GM12878 (cell line): ENCODE results near the gene NDUFS4. TPM values are rescaled to one million over a fixed set of nuclear protein-coding genes. Genes with fewer than 3 reads are reported as not detected.

Experiments
- ATAC-seq: fragments of 200-7000 bp; cut with Tn5 transposase; 3 replicates; pipeline ENCODE4 v1.9.1; 2020; ENCODE audit warnings: mild to moderate bottlenecking, moderate library complexity
- BruUV-seq: library from RNA; stranded (reverse); fragments of 400-500 nt; replicated peaks from 2 replicates; lab custom pipeline; 2021; lab: Mats Ljungman, UMichigan
- CTCF ChIA-PET: fragments of 300-600 bp; sonication (Branson Sonifier 250); formaldehyde crosslinking; extraction: SDS; loops from one replicate; lab custom pipeline; 2021; ENCODE audit warnings: inconsistent platforms; lab: Yijun Ruan, JAX
- POLR2A ChIA-PET: fragments of 350-600 bp; formaldehyde crosslinking; extraction: SDS; loops from one replicate; lab custom pipeline; 2021; ENCODE audit warnings: inconsistent platforms; lab: Charles Lee
- RAD21 ChIA-PET: fragments of 300-600 bp; sonication (Branson Sonifier 250); formaldehyde crosslinking; loops from one replicate; lab custom pipeline; 2023; ENCODE audit warnings: antibody characterized with exemption; ENCODE audit not compliant: unreplicated experiment; lab: Charles Lee
- SMC1A ChIA-PET: fragments of 300-600 bp; sonication (Branson Sonifier 250); formaldehyde crosslinking; loops from one replicate; lab custom pipeline; 2023; ENCODE audit not compliant: unreplicated experiment, uncharacterized antibody; lab: Charles Lee
- DNase-seq: peaks from one replicate; pipeline ENCODE4 v3.0.0-alpha.2; 2011; ENCODE audit warnings: low read depth, low spot score
- FAIRE-seq: peaks from 3 replicates; lab custom pipeline; 2011; peaks lifted over from hg19 to GRCh38; lab: Jason Lieb, UNC
- H2AFZ ChIP-seq: 2 replicates; pipeline ENCODE4 v1.6.0; 2011; ENCODE audit warnings: low read depth, low read length, control low read depth; ENCODE audit not compliant: control insufficient read depth
- H3K27ac ChIP-seq: 2 replicates; pipeline ENCODE4 v1.5.1; 2011; ENCODE audit warnings: control low read depth; ENCODE audit not compliant: control insufficient read depth, insufficient read depth
- H3K27me3 ChIP-seq, 2 experiments: replicated peaks in 1 of 2; 2 replicates each; pipeline versions ENCODE4 v1.6.0 to v1.6.1; 2011; ENCODE audit warnings: low read length in 1 of 2; ENCODE audit not compliant: control insufficient read depth in 2 of 2, insufficient read depth in 2 of 2
- H3K36me3 ChIP-seq, 2 experiments: 2 replicates each; pipeline ENCODE4 v1.5.1; 2011; ENCODE audit warnings: low read length in 1 of 2; ENCODE audit not compliant: control insufficient read depth in 2 of 2, insufficient read depth in 2 of 2
- H3K4me1 ChIP-seq: 2 replicates; pipeline ENCODE4 v1.6.1; 2011; ENCODE audit warnings: mild to moderate bottlenecking, low read length, moderate library complexity, mixed read lengths; ENCODE audit not compliant: control insufficient read depth, insufficient read depth
- H3K4me2 ChIP-seq: 2 replicates; pipeline ENCODE4 v1.6.0; 2011; ENCODE audit warnings: control low read depth; ENCODE audit not compliant: control insufficient read depth, insufficient read depth
- H3K4me3 ChIP-seq: fragments of 200-600 bp; sonication (generic); 2 replicates; pipeline ENCODE4 v1.5.1; 2016
- H3K79me2 ChIP-seq: 2 replicates; pipeline ENCODE4 v1.6.0; 2011; ENCODE audit warnings: low read length; ENCODE audit not compliant: control insufficient read depth, insufficient read depth
- H3K9ac ChIP-seq: 2 replicates; pipeline ENCODE4 v1.8.0; 2011; ENCODE audit warnings: low read length, control low read depth, mixed read lengths; ENCODE audit not compliant: control insufficient read depth, insufficient read depth
- H3K9me3 ChIP-seq: replicated peaks from 3 replicates; pipeline ENCODE4 v1.5.1; 2011; ENCODE audit warnings: mild to moderate bottlenecking, low read length; ENCODE audit not compliant: control insufficient read depth, insufficient read depth
- H4K20me1 ChIP-seq: 2 replicates; pipeline ENCODE4 v1.6.0; 2011; ENCODE audit not compliant: control insufficient read depth, insufficient read depth
- ASH2L ChIP-seq: fragments of 300-600, 200-600 bp; sonication (generic); IDR thresholded peaks from 2 replicates; pipeline ENCODE4 v1.6.1; 2017; ENCODE audit warnings: low read depth, mild to moderate bottlenecking, borderline replicate concordance
- DPF2 ChIP-seq: fragments of 450-650 bp; IDR thresholded peaks from 2 replicates; pipeline ENCODE4 v1.6.1; 2017; ENCODE audit warnings: mild to moderate bottlenecking
- ESRRA ChIP-seq: IDR thresholded peaks from 2 replicates; pipeline ENCODE4 v1.6.1; 2012; ENCODE audit warnings: mild to moderate bottlenecking, low read length, improper control_type of control experiment
- HCFC1 ChIP-seq: fragments of 150-350 bp; IDR thresholded peaks from 2 replicates; pipeline ENCODE4 v1.6.1; 2014; ENCODE audit warnings: low read length
- IKZF2 ChIP-seq, 2 experiments: fragments of 450-650 bp; IDR thresholded peaks; 2 replicates each; pipeline ENCODE4 v1.6.1; 2017; ENCODE audit warnings: mild to moderate bottlenecking in 2 of 2, moderate library complexity in 2 of 2
- MYC ChIP-seq: IDR thresholded peaks from 2 replicates; pipeline ENCODE4 v1.6.1; 2011; ENCODE audit warnings: mild to moderate bottlenecking, low read length, moderate library complexity, inconsistent platforms; ENCODE audit not compliant: insufficient read depth, insufficient replicate concordance, insufficient read length, severe bottlenecking
- NBN ChIP-seq: fragments of 450-650 bp; IDR thresholded peaks from 2 replicates; pipeline ENCODE4 v1.6.1; 2016
- NFXL1 ChIP-seq: fragments of 450-650 bp; IDR thresholded peaks from 2 replicates; pipeline ENCODE4 v1.6.1; 2017; ENCODE audit warnings: antibody characterized with exemption, mild to moderate bottlenecking, borderline replicate concordance
- POLR2A ChIP-seq: IDR thresholded peaks from 2 replicates; pipeline ENCODE4 v1.6.1; 2011; ENCODE audit warnings: low read depth, mild to moderate bottlenecking, low read length
- RAD21 ChIP-seq: IDR thresholded peaks from 2 replicates; pipeline ENCODE4 v1.6.1; 2011; ENCODE audit warnings: mild to moderate bottlenecking, low read depth, low read length, moderate library complexity; ENCODE audit not compliant: insufficient read depth
- RB1 ChIP-seq: fragments of 450-650 bp; formaldehyde crosslinking; IDR thresholded peaks from 2 replicates; pipeline ENCODE4 v1.6.1; 2017; ENCODE audit warnings: mild to moderate bottlenecking, borderline replicate concordance
- SP1 ChIP-seq: IDR thresholded peaks from one replicate; pipeline ENCODE4 v1.6.1; 2011; ENCODE audit warnings: low read depth, low read length
- WGBS: methylation state at CpG from one replicate; pipeline ENCODE4 v1.1.6; 2016; ENCODE audit warnings: low lambda C conversion rate; ENCODE audit not compliant: insufficient replicate concordance, insufficient coverage; ENCODE audit errors: missing lambda C conversion rate; 5-methylcytosine and 5-hydroxymethylcytosine counted together
- in situ Hi-C: fragments of 300-500 bp; cut with MboI; formaldehyde crosslinking; loops from 9 replicates; pipeline ENCODE4 v1.14.3; 2018; ENCODE audit warnings: mixed read lengths
- intact Hi-C: fragments of 100-400 bp; cut with micrococcal nuclease; formaldehyde crosslinking; loops from one replicate; pipeline ENCODE4 v1.14.2; 2022; ENCODE audit not compliant: unreplicated experiment
- polyA plus RNA-seq, 11 experiments: library from polyadenylated mRNA; depleted of rRNA in 4 of 11; unstranded in 6 of 11; stranded (reverse) in 5 of 11; fragments of >200 nt; fragmentation: Nextera tagmentation in 4 of 11; fragmentation: Illumina TruSeq in 1 of 11; extraction: Ambion mirVana in 4 of 11; extraction: Trizol in 1 of 11; gene quantifications; 1 replicate in 1 of 11; 2 replicates in 10 of 11; pipeline versions ENCODE4 v1.2.1 to v1.2.3, GENCODE V29; 2011 to 2016; ENCODE audit warnings: inconsistent platforms in 2 of 11, missing spikeins in 2 of 11, low read depth in 1 of 11
- total RNA-seq, 4 experiments: library from RNA; depleted of rRNA in 3 of 4; stranded (reverse); fragments of >200 nt in 3 of 4; fragmentation: Illumina TruSeq in 1 of 4; extraction: Trizol in 1 of 4; gene quantifications; 2 replicates each; pipeline versions ENCODE4 v1.2.1 to v1.2.3, GENCODE V29; 2013 to 2021
- TF ChIP-seq, protein P1 (sequence below): fragments of 450-650 bp; formaldehyde crosslinking; IDR thresholded peaks from 2 replicates; pipeline ENCODE4 v1.4.0; 2020; ENCODE audit warnings: mild to moderate bottlenecking, moderate library complexity
- TF ChIP-seq, protein P2 (sequence below): fragments of 450-650 bp; IDR thresholded peaks from 2 replicates; pipeline ENCODE4 v1.6.1; 2017; ENCODE audit warnings: low read depth, mild to moderate bottlenecking, moderate library complexity
- TF ChIP-seq, protein P3 (sequence below): fragments of 450-650 bp; IDR thresholded peaks from 2 replicates; pipeline ENCODE4 v1.6.1; 2017; ENCODE audit warnings: mild to moderate bottlenecking, moderate library complexity

The NDUFS4 gene
- total and polyA plus RNA-seq, 10 of the 15 experiments (the other 5 are each of a cell fraction or from before 2014, with no cell fraction given) = 69.9 to 366 (median 114) TPM

DNA sequence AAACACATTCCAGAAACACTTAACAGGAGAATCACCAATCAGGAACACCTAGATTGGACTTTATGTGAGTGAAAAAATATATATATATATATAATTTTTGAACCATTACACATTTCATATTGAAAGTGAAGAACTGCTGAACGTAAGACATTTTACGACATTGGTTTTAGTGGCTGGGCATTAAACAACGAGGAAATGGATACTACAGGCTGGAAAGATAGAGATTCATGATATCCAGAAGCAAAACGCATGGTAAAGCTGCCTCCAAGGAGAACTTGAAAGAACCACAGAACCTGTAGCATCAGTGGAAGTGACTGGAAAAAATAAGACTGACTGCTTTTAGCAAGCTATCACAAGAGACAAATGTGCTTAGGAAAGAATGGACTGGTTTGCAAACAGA is 13.2 kb upstream of the NDUFS4 start:
- Histone ChIP-seq H3K9ac (no peak overlapping the region), H3K9me3 (no peaks in the 10 kb centered on the region), H3K79me2 (no peaks in the 10 kb centered on the region), H3K4me2 (no peak overlapping the region), H3K4me3 (no peak overlapping the region), H3K27me3 (no peaks in the 10 kb centered on the region; a peak in 1 of 4 replicates), H2AFZ (no peak overlapping the region), H4K20me1 (no peaks in the 10 kb centered on the region)
- no TSS peak for BruUV-seq
- no peak for FAIRE-seq
- no peak for ATAC-seq
- intact Hi-C loops = no loop called here
- 60% methylated on average over 4 of the region's 4 CpGs for WGBS
- in situ Hi-C loops = no loop called here
- CTCF ChIA-PET = no interaction called here
- RAD21 ChIA-PET = no interaction called here
- SMC1A ChIA-PET = interaction anchor here (1.0 to 1.4 kb wide), 4 partner anchors 9 to 29 kb away, joined by 3 to 5 read pairs (median 3); no protein-coding TSS in a partner anchor
- TF ChIP-seq ESRRA = no peak
- no peak for TF ChIP-seq HCFC1
- TF ChIP-seq, protein P1, sequence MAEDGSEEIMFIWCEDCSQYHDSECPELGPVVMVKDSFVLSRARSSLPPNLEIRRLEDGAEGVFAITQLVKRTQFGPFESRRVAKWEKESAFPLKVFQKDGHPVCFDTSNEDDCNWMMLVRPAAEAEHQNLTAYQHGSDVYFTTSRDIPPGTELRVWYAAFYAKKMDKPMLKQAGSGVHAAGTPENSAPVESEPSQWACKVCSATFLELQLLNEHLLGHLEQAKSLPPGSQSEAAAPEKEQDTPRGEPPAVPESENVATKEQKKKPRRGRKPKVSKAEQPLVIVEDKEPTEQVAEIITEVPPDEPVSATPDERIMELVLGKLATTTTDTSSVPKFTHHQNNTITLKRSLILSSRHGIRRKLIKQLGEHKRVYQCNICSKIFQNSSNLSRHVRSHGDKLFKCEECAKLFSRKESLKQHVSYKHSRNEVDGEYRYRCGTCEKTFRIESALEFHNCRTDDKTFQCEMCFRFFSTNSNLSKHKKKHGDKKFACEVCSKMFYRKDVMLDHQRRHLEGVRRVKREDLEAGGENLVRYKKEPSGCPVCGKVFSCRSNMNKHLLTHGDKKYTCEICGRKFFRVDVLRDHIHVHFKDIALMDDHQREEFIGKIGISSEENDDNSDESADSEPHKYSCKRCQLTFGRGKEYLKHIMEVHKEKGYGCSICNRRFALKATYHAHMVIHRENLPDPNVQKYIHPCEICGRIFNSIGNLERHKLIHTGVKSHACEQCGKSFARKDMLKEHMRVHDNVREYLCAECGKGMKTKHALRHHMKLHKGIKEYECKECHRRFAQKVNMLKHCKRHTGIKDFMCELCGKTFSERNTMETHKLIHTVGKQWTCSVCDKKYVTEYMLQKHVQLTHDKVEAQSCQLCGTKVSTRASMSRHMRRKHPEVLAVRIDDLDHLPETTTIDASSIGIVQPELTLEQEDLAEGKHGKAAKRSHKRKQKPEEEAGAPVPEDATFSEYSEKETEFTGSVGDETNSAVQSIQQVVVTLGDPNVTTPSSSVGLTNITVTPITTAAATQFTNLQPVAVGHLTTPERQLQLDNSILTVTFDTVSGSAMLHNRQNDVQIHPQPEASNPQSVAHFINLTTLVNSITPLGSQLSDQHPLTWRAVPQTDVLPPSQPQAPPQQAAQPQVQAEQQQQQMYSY (CRISPR knock-in tag) = no peak
- no peak for TF ChIP-seq ASH2L
- TF ChIP-seq MYC = no peak
- TF ChIP-seq RB1 = no peak
- no peak for TF ChIP-seq IKZF2 (IDR thresholded peaks at IDR 0.05)
- no peak for TF ChIP-seq NBN
- TF ChIP-seq SP1 = no peak
- TF ChIP-seq POLR2A = no peak
- TF ChIP-seq NFXL1 = no peak
- TF ChIP-seq, protein P2, sequence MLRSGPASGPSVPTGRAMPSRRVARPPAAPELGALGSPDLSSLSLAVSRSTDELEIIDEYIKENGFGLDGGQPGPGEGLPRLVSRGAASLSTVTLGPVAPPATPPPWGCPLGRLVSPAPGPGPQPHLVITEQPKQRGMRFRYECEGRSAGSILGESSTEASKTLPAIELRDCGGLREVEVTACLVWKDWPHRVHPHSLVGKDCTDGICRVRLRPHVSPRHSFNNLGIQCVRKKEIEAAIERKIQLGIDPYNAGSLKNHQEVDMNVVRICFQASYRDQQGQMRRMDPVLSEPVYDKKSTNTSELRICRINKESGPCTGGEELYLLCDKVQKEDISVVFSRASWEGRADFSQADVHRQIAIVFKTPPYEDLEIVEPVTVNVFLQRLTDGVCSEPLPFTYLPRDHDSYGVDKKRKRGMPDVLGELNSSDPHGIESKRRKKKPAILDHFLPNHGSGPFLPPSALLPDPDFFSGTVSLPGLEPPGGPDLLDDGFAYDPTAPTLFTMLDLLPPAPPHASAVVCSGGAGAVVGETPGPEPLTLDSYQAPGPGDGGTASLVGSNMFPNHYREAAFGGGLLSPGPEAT = no peak
- TF ChIP-seq, protein P3, sequence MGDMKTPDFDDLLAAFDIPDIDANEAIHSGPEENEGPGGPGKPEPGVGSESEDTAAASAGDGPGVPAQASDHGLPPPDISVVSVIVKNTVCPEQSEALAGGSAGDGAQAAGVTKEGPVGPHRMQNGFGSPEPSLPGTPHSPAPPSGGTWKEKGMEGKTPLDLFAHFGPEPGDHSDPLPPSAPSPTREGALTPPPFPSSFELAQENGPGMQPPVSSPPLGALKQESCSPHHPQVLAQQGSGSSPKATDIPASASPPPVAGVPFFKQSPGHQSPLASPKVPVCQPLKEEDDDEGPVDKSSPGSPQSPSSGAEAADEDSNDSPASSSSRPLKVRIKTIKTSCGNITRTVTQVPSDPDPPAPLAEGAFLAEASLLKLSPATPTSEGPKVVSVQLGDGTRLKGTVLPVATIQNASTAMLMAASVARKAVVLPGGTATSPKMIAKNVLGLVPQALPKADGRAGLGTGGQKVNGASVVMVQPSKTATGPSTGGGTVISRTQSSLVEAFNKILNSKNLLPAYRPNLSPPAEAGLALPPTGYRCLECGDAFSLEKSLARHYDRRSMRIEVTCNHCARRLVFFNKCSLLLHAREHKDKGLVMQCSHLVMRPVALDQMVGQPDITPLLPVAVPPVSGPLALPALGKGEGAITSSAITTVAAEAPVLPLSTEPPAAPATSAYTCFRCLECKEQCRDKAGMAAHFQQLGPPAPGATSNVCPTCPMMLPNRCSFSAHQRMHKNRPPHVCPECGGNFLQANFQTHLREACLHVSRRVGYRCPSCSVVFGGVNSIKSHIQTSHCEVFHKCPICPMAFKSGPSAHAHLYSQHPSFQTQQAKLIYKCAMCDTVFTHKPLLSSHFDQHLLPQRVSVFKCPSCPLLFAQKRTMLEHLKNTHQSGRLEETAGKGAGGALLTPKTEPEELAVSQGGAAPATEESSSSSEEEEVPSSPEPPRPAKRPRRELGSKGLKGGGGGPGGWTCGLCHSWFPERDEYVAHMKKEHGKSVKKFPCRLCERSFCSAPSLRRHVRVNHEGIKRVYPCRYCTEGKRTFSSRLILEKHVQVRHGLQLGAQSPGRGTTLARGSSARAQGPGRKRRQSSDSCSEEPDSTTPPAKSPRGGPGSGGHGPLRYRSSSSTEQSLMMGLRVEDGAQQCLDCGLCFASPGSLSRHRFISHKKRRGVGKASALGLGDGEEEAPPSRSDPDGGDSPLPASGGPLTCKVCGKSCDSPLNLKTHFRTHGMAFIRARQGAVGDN = no peak
- TF ChIP-seq DPF2 = no peak
- TF ChIP-seq RAD21 = no peak
- TF ChIP-seq, all 136 proteins: peak for 0
- no peaks in the 10 kb centered on the region for H3K36me3 ChIP-seq
- no peaks in the 10 kb centered on the region for H3K4me1 ChIP-seq
- H3K27ac ChIP-seq = no peak overlapping the region
- no peak for DNase-seq
- POLR2A ChIA-PET = no interaction called here
